Large intestine (tissue), 3 donors: ENCODE data around the gene CNTNAP2. TPM values are rescaled to one million over a fixed set of nuclear protein-coding genes. Genes with fewer than 3 reads are reported as not detected.

Experiments
- DNase-seq, 2 donors: peaks; one replicate each; pipeline versions ENCODE4 v3.0.0 to v3.0.0-alpha.2; 2013
- H3K27ac ChIP-seq: one replicate; pipeline ENCODE4 v1.5.1; 2013; ENCODE audit warnings: low read length
- H3K27me3 ChIP-seq: 2 replicates; pipeline ENCODE4 v1.6.1; 2013; ENCODE audit warnings: low read length; ENCODE audit not compliant: control insufficient read depth, insufficient read depth
- H3K36me3 ChIP-seq: 2 replicates; pipeline ENCODE4 v1.6.1; 2013; ENCODE audit warnings: low read length; ENCODE audit not compliant: control insufficient read depth, insufficient read depth
- H3K4me1 ChIP-seq: one replicate; pipeline ENCODE4 v1.6.1; 2013; ENCODE audit warnings: low read length; ENCODE audit not compliant: control insufficient read depth, insufficient read depth
- H3K4me3 ChIP-seq: one replicate; pipeline ENCODE4 v1.5.1; 2013; ENCODE audit warnings: low read length
- H3K9me3 ChIP-seq: one replicate; pipeline ENCODE4 v1.6.1; 2013; ENCODE audit warnings: mild to moderate bottlenecking, low read depth, low read length, moderate library complexity; ENCODE audit not compliant: control insufficient read depth
- WGBS: methylation state at CpG from one replicate; pipeline ENCODE4 v1.1.5; 2013; ENCODE audit warnings: low lambda C conversion rate; ENCODE audit not compliant: insufficient coverage; 5-methylcytosine and 5-hydroxymethylcytosine counted together
- polyA plus RNA-seq: library from polyadenylated mRNA; unstranded; fragments of 120-200 nt; gene quantifications from one replicate; pipeline ENCODE4 v1.2.1, GENCODE V29; 2013

The CNTNAP2 gene
- polyA plus RNA-seq, 1 donor, result 12.9 TPM

- no peaks in the 10 kb centered on the region for H3K4me1 ChIP-seq
- no peaks in the 10 kb centered on the region for H3K36me3 ChIP-seq
- no peaks in the 10 kb centered on the region for H3K9me3 ChIP-seq
- H3K27ac ChIP-seq, result no peak overlapping the region
- H3K27me3 ChIP-seq, result no peaks in the 10 kb centered on the region
- H3K4me3 ChIP-seq, result no peak overlapping the region
- no peak for DNase-seq
- WGBS, result no CpG with 5 or more reads among the region's 2 CpGs
These were observed 2035.2 kb downstream of the CNTNAP2 start for GRCh38 chr7:148151778-148152177.

- DNase-seq, result peak in 1 of 2 donors; percentile 4
- H3K4me1 ChIP-seq, result no peaks in the 10 kb centered on the region
- no CpG with 5 or more reads among the region's 6 CpGs for whole genome bisulfite sequencing
These were observed 2037.1 kb downstream of the CNTNAP2 start for GRCh38 chr7:148153616-148154284.

GRCh38 chr7:148155000-148155399 is 2038.4 kb downstream of the CNTNAP2 start:
- DNase-seq, result no peak
- Histone ChIP-seq H3K4me3 (no peak overlapping the region), H3K27ac (no peak overlapping the region), H3K36me3 (no peaks in the 10 kb centered on the region), H3K9me3 (no peaks in the 10 kb centered on the region), H3K27me3 (no peaks in the 10 kb centered on the region), H3K4me1 (no peaks in the 10 kb centered on the region)
- 83% methylated on average over 1 of the region's 9 CpGs for WGBS

More at GRCh38 chr7:148153616-148154284, 2037.1 kb downstream of the CNTNAP2 start:
- Histone ChIP-seq H3K27ac (no peak overlapping the region), H3K9me3 (no peaks in the 10 kb centered on the region), H3K4me3 (no peak overlapping the region), H3K36me3 (no peaks in the 10 kb centered on the region), H3K27me3 (no peaks in the 10 kb centered on the region)

DNA sequence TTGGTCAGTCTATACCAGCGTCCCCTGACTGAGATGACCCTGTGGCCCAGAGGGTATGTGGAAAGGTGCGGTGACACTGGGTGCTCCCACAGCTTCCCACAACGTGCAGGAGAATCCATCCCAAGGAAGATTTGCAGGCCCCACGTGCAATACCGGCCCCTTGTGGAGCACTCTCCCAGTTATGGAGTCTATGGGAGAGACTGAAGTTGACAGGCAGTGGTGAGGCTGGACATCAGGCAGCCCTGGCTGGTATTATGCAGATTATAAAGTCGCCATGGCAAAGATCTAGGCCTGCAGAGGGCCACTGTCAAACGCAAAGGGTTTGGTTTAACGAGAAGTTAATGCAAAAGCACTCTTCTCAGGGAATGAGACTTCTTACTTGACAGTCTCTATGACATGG is 2039.2 kb downstream of the CNTNAP2 start:
- DNase-seq, result no peak
- Histone ChIP-seq H3K27me3 (no peaks in the 10 kb centered on the region), H3K9me3 (no peaks in the 10 kb centered on the region), H3K4me3 (no peak overlapping the region), H3K36me3 (no peaks in the 10 kb centered on the region), H3K27ac (no peak overlapping the region), H3K4me1 (no peaks in the 10 kb centered on the region)
- 100% methylated on average over 2 of the region's 8 CpGs for WGBS

DNA sequence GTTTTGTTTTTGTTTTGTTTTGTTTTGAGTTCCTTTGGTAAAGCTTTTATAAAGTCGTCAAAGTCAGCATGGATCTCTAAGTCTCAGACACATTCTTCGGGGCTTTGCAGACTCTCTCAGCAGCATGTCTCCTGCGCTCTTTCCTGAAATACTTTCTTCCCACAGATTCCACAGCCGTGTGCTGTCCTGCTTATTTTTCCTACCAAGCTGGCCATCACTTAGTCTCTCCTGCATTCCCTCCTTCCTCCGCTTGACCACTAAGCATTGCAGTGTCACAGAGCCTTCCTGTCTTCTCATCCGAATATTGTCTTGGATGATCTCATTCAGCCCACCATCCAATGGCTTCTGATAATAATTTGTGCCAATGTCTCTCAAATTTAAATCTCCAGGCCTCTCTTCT is 2039.6 kb downstream of the CNTNAP2 start:
- no peak for DNase-seq
- no peak overlapping the region for H3K27ac ChIP-seq
- H3K9me3 ChIP-seq, result no peaks in the 10 kb centered on the region
- no peaks in the 10 kb centered on the region for H3K36me3 ChIP-seq
- H3K4me1 ChIP-seq, result no peaks in the 10 kb centered on the region
- 90% methylated on average over 5 of the region's 6 CpGs for WGBS
- no peaks in the 10 kb centered on the region for H3K27me3 ChIP-seq
- no peak overlapping the region for H3K4me3 ChIP-seq

GRCh38 chr7:148159331-148159730 is 2042.7 kb downstream of the CNTNAP2 start:
- Histone ChIP-seq H3K4me3 (no peak overlapping the region), H3K9me3 (no peaks in the 10 kb centered on the region), H3K4me1 (no peaks in the 10 kb centered on the region), H3K27ac (no peak overlapping the region), H3K27me3 (no peaks in the 10 kb centered on the region), H3K36me3 (no peaks in the 10 kb centered on the region)
- DNase-seq, result no peak
- 100% methylated on average over 1 of the region's 4 CpGs for WGBS

DNA sequence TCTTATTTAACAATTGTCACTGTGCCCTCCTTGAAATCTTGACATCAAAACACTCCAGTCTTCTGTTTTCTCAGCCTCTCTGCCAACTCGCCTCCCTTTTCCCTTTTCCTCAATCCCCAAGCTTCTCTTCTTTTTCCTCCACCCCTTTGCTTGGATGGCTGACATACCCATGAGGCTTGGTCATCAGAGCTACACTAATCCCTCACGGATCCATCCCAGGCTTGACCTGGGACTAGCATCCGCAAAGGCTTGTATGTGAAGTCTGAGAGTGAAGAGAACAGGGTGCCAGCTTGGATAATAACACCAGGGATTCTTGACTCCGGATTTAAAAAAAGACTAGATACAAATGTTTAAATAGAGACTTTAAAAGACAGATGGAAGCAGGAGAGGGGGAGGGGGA is 2045.2 kb downstream of the CNTNAP2 start:
- 100% methylated on average over 1 of the region's 4 CpGs for WGBS
- H3K27ac ChIP-seq, result no peak overlapping the region

DNA sequence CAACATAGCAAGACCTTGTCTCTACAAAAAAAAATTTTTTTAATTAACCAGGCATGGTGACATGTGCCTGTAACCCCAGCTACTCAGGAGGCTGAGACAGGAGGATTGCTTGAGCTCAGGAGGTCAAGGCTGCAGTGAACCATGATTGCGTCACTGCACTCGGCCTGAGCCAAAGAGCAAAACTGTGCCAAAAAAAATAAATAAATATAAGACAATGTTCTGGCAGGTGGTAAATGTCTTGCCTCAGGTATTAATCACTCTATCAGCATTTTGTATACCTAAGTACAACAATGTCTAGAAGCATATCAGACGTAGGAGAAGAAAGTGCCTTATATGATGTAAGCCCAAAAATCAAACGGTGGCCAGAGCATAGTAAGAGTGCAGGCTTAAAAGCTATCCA is 2046.2 kb downstream of the CNTNAP2 start:
- Histone ChIP-seq H3K9me3 (no peaks in the 10 kb centered on the region), H3K36me3 (no peaks in the 10 kb centered on the region), H3K4me1 (no peaks in the 10 kb centered on the region), H3K27ac (no peak overlapping the region), H3K27me3 (no peaks in the 10 kb centered on the region), H3K4me3 (no peak overlapping the region)
- no CpG with 5 or more reads among the region's 4 CpGs for WGBS
- no peak for DNase-seq

More for the DNA sequence above, 2045.2 kb downstream of the CNTNAP2 start:
- Histone ChIP-seq H3K4me3 (no peak overlapping the region), H3K4me1 (no peaks in the 10 kb centered on the region), H3K27me3 (no peaks in the 10 kb centered on the region), H3K9me3 (no peaks in the 10 kb centered on the region), H3K36me3 (no peaks in the 10 kb centered on the region)
- no peak for DNase-seq

DNA sequence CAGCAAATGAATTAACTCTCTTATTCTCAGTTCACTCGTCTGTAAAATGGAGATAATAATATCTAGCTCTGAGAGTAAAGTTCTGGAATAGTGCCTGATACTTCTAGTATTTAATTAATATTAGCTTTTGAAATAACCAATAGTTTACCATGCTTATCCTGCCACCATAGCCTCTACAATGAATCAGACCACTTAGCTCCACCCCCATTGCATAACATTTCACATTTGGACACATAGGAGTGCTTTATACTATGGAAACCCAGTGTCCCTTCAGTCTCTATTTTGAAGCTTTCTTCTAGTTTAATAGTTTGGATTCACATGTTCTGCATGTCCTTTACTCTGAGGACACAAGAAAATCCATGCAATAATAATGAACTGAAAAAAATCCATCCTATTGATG is 2046.6 kb downstream of the CNTNAP2 start:
- no peaks in the 10 kb centered on the region for H3K4me1 ChIP-seq
- no CpG with 5 or more reads among the region's 1 CpG for WGBS
- H3K27ac ChIP-seq, result no peak overlapping the region
- DNase-seq, result no peak
- no peak overlapping the region for H3K4me3 ChIP-seq
- H3K36me3 ChIP-seq, result no peaks in the 10 kb centered on the region
- H3K9me3 ChIP-seq, result no peaks in the 10 kb centered on the region
- no peaks in the 10 kb centered on the region for H3K27me3 ChIP-seq

DNA sequence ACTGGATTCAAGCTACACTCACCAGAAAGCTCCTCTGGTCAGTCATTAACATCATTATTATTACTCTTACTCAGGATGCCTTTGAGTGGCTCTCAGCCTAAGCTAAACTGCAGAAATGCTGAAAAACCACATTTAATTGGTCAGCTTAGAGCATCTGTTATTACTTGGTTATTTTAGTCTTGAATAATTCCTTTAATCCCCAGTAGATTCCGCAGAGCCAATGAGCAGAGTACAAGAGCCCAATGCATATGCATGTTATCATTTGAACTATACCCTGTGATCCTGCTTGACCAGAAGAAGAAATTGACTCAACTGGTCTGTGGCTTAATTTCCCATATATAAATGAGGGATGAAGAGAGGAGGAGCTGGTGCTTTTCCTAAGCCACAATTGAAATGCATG is 2056.3 kb downstream of the CNTNAP2 start:
- WGBS, result no CpG with 5 or more reads among the region's 1 CpG
- no peak overlapping the region for H3K27ac ChIP-seq

GRCh38 chr7:148173369-148173768 is 2056.8 kb downstream of the CNTNAP2 start:
- Histone ChIP-seq H3K4me3 (no peak overlapping the region), H3K27ac (no peak overlapping the region), H3K27me3 (no peaks in the 10 kb centered on the region), H3K4me1 (no peaks in the 10 kb centered on the region), H3K9me3 (no peaks in the 10 kb centered on the region), H3K36me3 (no peaks in the 10 kb centered on the region)
- 100% methylated on average over 1 of the region's 3 CpGs for WGBS
- no peak for DNase-seq

More for the DNA sequence above, 2056.3 kb downstream of the CNTNAP2 start:
- no peaks in the 10 kb centered on the region for H3K27me3 ChIP-seq
- H3K36me3 ChIP-seq, result no peaks in the 10 kb centered on the region
- H3K4me1 ChIP-seq, result no peaks in the 10 kb centered on the region
- no peak overlapping the region for H3K4me3 ChIP-seq
- no peaks in the 10 kb centered on the region for H3K9me3 ChIP-seq
- no peak for DNase-seq
